Left renal pelvis (tissue), 4 donors: ENCODE data around the gene PCBP3. TPM values are rescaled to one million over a fixed set of nuclear protein-coding genes. Genes with fewer than 3 reads are reported as not detected.

Experiments used
- DNase-seq, 4 donors: peaks; one replicate each; pipeline ENCODE4 v3.0.0-alpha.2; 2013; ENCODE audit warnings: low read depth in 4 of 4, low spot score in 3 of 4
- polyA plus RNA-seq, 4 donors: library from polyadenylated mRNA; unstranded; fragments of 120-200 nt; gene quantifications; one replicate each; pipeline ENCODE4 v1.2.1, GENCODE V29; 2013; ENCODE audit not compliant: insufficient read length in 4 of 4

The PCBP3 gene
- polyA plus RNA-seq, 4 donors = 1.3 to 2.2 (median 1.8) TPM

- DNase-seq = no peak
Measured at GRCh38 chr21:45916011-45916840, 272.7 kb downstream of the PCBP3 start.

- no peak for DNase-seq
Measured at GRCh38 chr21:45917241-45917640, 273.7 kb downstream of the PCBP3 start.

GRCh38 chr21:45918011-45918410, 274.5 kb downstream of the PCBP3 start:
- DNase-seq = no peak

- no peak for DNase-seq
Measured at GRCh38 chr21:45918835-45919447, 275.4 kb downstream of the PCBP3 start.

GRCh38 chr21:45919593-45919992, 276.1 kb downstream of the PCBP3 start:
- no peak for DNase-seq

GRCh38 chr21:45920824-45921600, 277.5 kb downstream of the PCBP3 start:
- no peak for DNase-seq

GRCh38 chr21:45921917-45922316, 278.4 kb downstream of the PCBP3 start:
- DNase-seq = no peak

- DNase-seq = no peak
Measured at GRCh38 chr21:45922648-45923047, 279.1 kb downstream of the PCBP3 start.

GRCh38 chr21:45923146-45923545, 279.6 kb downstream of the PCBP3 start:
- peak; percentile 26 to 48 (median 33) for DNase-seq

- DNase-seq = no peak
Measured at GRCh38 chr21:45926281-45926680, 282.8 kb downstream of the PCBP3 start.

GRCh38 chr21:45927032-45927431, 283.5 kb downstream of the PCBP3 start:
- DNase-seq = no peak

- DNase-seq = no peak
Measured at GRCh38 chr21:45927851-45928850, 284.6 kb downstream of the PCBP3 start.

- DNase-seq = no peak
Measured at GRCh38 chr21:45929449-45929848, 285.9 kb downstream of the PCBP3 start.

- DNase-seq = no peak
Measured at GRCh38 chr21:45930231-45930760, 286.8 kb downstream of the PCBP3 start.

- DNase-seq = no peak
Measured at GRCh38 chr21:45930792-45931191, 287.3 kb downstream of the PCBP3 start.

GRCh38 chr21:45931397-45931969, 288.0 kb downstream of the PCBP3 start:
- DNase-seq = no peak

- no peak for DNase-seq
Measured at GRCh38 chr21:45932922-45933502, 289.5 kb downstream of the PCBP3 start.

- no peak for DNase-seq
Measured at GRCh38 chr21:45934085-45934484, 290.6 kb downstream of the PCBP3 start.

- no peak for DNase-seq
Measured at GRCh38 chr21:45934554-45934953, 291.0 kb downstream of the PCBP3 start.
